ENCODE results near the gene U2AF2.

The U2AF2 gene

GRCh38 chr19:55690109-55690768 is 35.4 kb downstream of the U2AF2 start:
- H3K4me2 ChIP-seq (ENCODE audit: low read length) = no peak overlapping the region
- H4K20me1 ChIP-seq (ENCODE audit: insufficient read depth, low read length) = peaks cover 58% of the 10 kb centered on the region
- no peaks in the 10 kb centered on the region for H3K4me1 ChIP-seq (ENCODE audit: low read length)
- peaks cover 40% of the 10 kb centered on the region for H3K79me2 ChIP-seq (ENCODE audit: low read length)
- no peak overlapping the region for H3K27ac ChIP-seq (ENCODE audit: low read length)
- H3K27me3 ChIP-seq (ENCODE audit: low read depth, low read length) = no peaks in the 10 kb centered on the region
- TF ChIP-seq EZH2phosphoT487 (IDR thresholded peaks at IDR 0.05; ENCODE audit: low read depth) = no peak
- no peak for TF ChIP-seq CTCF (IDR thresholded peaks at IDR 0.05; ENCODE audit: low read depth, low read length)
- H3K4me3 ChIP-seq (ENCODE audit: low read length) = no peak overlapping the region
- H3K9me3 ChIP-seq (ENCODE audit: insufficient read depth, low read length) = no peaks in the 10 kb centered on the region
- H2AFZ ChIP-seq (ENCODE audit: low read depth, low read length) = no peak overlapping the region
- no peak overlapping the region for H3K9ac ChIP-seq (ENCODE audit: low read length)
- H3K36me3 ChIP-seq (replicated peaks; ENCODE audit: low read depth, low read length) = peaks cover 79% of the 10 kb centered on the region

- no peaks in the 10 kb centered on the region for H3K4me1 ChIP-seq (ENCODE audit: low read length)
- H3K36me3 ChIP-seq (replicated peaks; ENCODE audit: low read depth, low read length) = peaks cover 78% of the 10 kb centered on the region
Observed at GRCh38 chr19:55690769-55691545, 36.1 kb downstream of the U2AF2 start.

GRCh38 chr19:55691561-55692481 is 37.0 kb downstream of the U2AF2 start:
- Histone ChIP-seq H3K9ac (ENCODE audit: low read length) (no peak overlapping the region), H3K4me2 (ENCODE audit: low read length) (no peak overlapping the region), H3K79me2 (ENCODE audit: low read length) (peaks cover 24% of the 10 kb centered on the region), H2AFZ (ENCODE audit: low read depth, low read length) (no peak overlapping the region), H3K27me3 (ENCODE audit: low read depth, low read length) (no peaks in the 10 kb centered on the region), H3K9me3 (ENCODE audit: insufficient read depth, low read length) (no peaks in the 10 kb centered on the region), H4K20me1 (ENCODE audit: insufficient read depth, low read length) (peaks cover 42% of the 10 kb centered on the region), H3K4me1 (ENCODE audit: low read length) (no peaks in the 10 kb centered on the region), H3K4me3 (ENCODE audit: low read length) (no peak overlapping the region), H3K36me3 (replicated peaks; ENCODE audit: low read depth, low read length) (peaks cover 83% of the 10 kb centered on the region), H3K27ac (ENCODE audit: low read length) (no peak overlapping the region)
- TF ChIP-seq CTCF (IDR thresholded peaks at IDR 0.05; ENCODE audit: low read depth, low read length) (no peak), EZH2phosphoT487 (IDR thresholded peaks at IDR 0.05; ENCODE audit: low read depth) (no peak)

More at GRCh38 chr19:55690769-55691545, 36.1 kb downstream of the U2AF2 start:
- peaks cover 51% of the 10 kb centered on the region for H4K20me1 ChIP-seq (ENCODE audit: insufficient read depth, low read length)
- TF ChIP-seq CTCF (IDR thresholded peaks at IDR 0.05; ENCODE audit: low read depth, low read length) (no peak), EZH2phosphoT487 (IDR thresholded peaks at IDR 0.05; ENCODE audit: low read depth) (no peak)
- peaks cover 33% of the 10 kb centered on the region for H3K79me2 ChIP-seq (ENCODE audit: low read length)
- H3K27me3 ChIP-seq (ENCODE audit: low read depth, low read length) = no peaks in the 10 kb centered on the region
- H3K27ac ChIP-seq (ENCODE audit: low read length) = no peak overlapping the region
- H3K9me3 ChIP-seq (ENCODE audit: insufficient read depth, low read length) = no peaks in the 10 kb centered on the region
- H2AFZ ChIP-seq (ENCODE audit: low read depth, low read length) = no peak overlapping the region
- no peak overlapping the region for H3K4me2 ChIP-seq (ENCODE audit: low read length)
- H3K4me3 ChIP-seq (ENCODE audit: low read length) = no peak overlapping the region
- no peak overlapping the region for H3K9ac ChIP-seq (ENCODE audit: low read length)

Measured in OCI-LY3 (cell line).